Astrocyte of the cerebellum (primary cell): ENCODE results near the gene ITPKC.

Experiments used
- DNase-seq: peaks from one replicate; pipeline ENCODE4 v3.0.0-alpha.2; 2011; ENCODE audit warnings: low read depth
- H3K4me3 ChIP-seq: 2 replicates; pipeline ENCODE4 v1.5.1; 2011; ENCODE audit warnings: mild to moderate bottlenecking, low read depth, low read length, moderate library complexity
- CTCF ChIP-seq: IDR thresholded peaks from 2 replicates; pipeline ENCODE4 v1.5.1; 2012; ENCODE audit warnings: low read length, low read depth, moderate library complexity, mild to moderate bottlenecking; ENCODE audit errors: missing control alignments
- in situ Hi-C: cut with HindIII; loops from 2 replicates; pipeline ENCODE4 v1.10.0; 2017; ENCODE audit warnings: low sequenced_read_pairs

The ITPKC gene

GRCh38 chr19:40737102-40737644, 20.3 kb downstream of the ITPKC start:
- H3K4me3 ChIP-seq = no peak overlapping the region
- in situ Hi-C loops = no loop called here
- no peak for DNase-seq
- no peak for TF ChIP-seq CTCF

- TF ChIP-seq CTCF = no peak
- in situ Hi-C loops = no loop called here
These were observed 22.3 kb downstream of the ITPKC start for GRCh38 chr19:40739030-40739839.

GRCh38 chr19:40739871-40740703, 23.2 kb downstream of the ITPKC start:
- in situ Hi-C loops = no loop called here
- no peak overlapping the region for H3K4me3 ChIP-seq
- no peak for TF ChIP-seq CTCF
- DNase-seq = no peak

More at GRCh38 chr19:40739030-40739839, 22.3 kb downstream of the ITPKC start:
- H3K4me3 ChIP-seq = no peak overlapping the region
- DNase-seq = no peak

GRCh38 chr19:40740747-40741146, 23.8 kb downstream of the ITPKC start:
- no peak for DNase-seq
- H3K4me3 ChIP-seq = no peak overlapping the region
- in situ Hi-C loops = no loop called here
- TF ChIP-seq CTCF = no peak

GRCh38 chr19:40741527-40742390, 24.8 kb downstream of the ITPKC start:
- no peak for DNase-seq
- in situ Hi-C loops = no loop called here
- no peak overlapping the region for H3K4me3 ChIP-seq
- no peak for TF ChIP-seq CTCF

- TF ChIP-seq CTCF = no peak
- DNase-seq = no peak
- no peak overlapping the region for H3K4me3 ChIP-seq
- in situ Hi-C loops = no loop called here
These were observed 25.6 kb downstream of the ITPKC start for GRCh38 chr19:40742477-40742876.
